ENCODE data around the gene C12orf76. TPM values are rescaled to one million over a fixed set of nuclear protein-coding genes. Genes with fewer than 3 reads are reported as not detected.

Gene C12orf76
- total and polyA plus RNA-seq, 2 of the 13 experiments (the other 11 are each of a cell fraction or from before 2014, with no cell fraction given) = 15.8 to 38.4 TPM

GRCh38 chr12:109995686-109996482 lies 52.4 kb downstream of the C12orf76 start, which contains the start of gene GIT2 (continued):
- no peak for TF ChIP-seq ELF4 (CRISPR knock-in tag; IDR thresholded peaks at IDR 0.05; ENCODE audit: borderline replicate concordance)
- peak; percentile 96 for TF ChIP-seq ZMYM4 (CRISPR knock-in tag; IDR thresholded peaks at IDR 0.05)
- no peak; the same call in 1 of the 2 replicates for TF ChIP-seq CCDC6 (CRISPR knock-in tag; IDR thresholded peaks at IDR 0.05)
- TF ChIP-seq SPEN (CRISPR knock-in tag; IDR thresholded peaks at IDR 0.05; ENCODE audit: low read depth) = peak; percentile 72
- no peak for TF ChIP-seq ZNF75D (CRISPR knock-in tag; IDR thresholded peaks at IDR 0.05; ENCODE audit: borderline replicate concordance)
- TF ChIP-seq ZNF564 (CRISPR knock-in tag; IDR thresholded peaks at IDR 0.05) = 0 out of 2 replicates have a peak, but pooled peaks have one; percentile 47
- 0 out of 2 replicates have a peak, but pooled peaks have one; percentile 29 for TF ChIP-seq SIN3B (IDR thresholded peaks at IDR 0.05; ENCODE audit: low read length)
- no peak for TF ChIP-seq ZSCAN30 (CRISPR knock-in tag; IDR thresholded peaks at IDR 0.05)
- no peak for TF ChIP-seq MEIS1 (CRISPR knock-in tag; IDR thresholded peaks at IDR 0.05; ENCODE audit: borderline replicate concordance)
- TF ChIP-seq, protein P1, sequence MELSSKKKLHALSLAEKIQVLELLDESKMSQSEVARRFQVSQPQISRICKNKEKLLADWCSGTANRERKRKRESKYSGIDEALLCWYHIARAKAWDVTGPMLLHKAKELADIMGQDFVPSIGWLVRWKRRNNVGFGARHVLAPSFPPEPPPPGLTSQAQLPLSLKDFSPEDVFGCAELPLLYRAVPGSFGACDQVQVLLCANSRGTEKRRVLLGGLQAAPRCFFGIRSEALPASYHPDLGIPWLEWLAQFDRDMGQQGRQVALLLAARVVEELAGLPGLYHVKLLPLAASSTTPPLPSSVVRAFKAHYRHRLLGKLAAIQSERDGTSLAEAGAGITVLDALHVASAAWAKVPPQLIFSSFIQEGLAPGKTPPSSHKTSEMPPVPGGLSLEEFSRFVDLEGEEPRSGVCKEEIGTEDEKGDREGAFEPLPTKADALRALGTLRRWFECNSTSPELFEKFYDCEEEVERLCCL (CRISPR knock-in tag; IDR thresholded peaks at IDR 0.05; ENCODE audit: borderline replicate concordance) = no peak
- TF ChIP-seq ZC3H13 (CRISPR knock-in tag; IDR thresholded peaks at IDR 0.05) = peak; percentile 76
- 0 out of 2 replicates have a peak, but pooled peaks have one; percentile 70 for TF ChIP-seq ZNF557 (CRISPR knock-in tag; IDR thresholded peaks at IDR 0.05)
- no peak for TF ChIP-seq ZKSCAN5 (CRISPR knock-in tag; IDR thresholded peaks at IDR 0.05)
- peak; percentile 59; the same call in 1 of the 2 replicates for TF ChIP-seq HCFC1 (IDR thresholded peaks at IDR 0.05; ENCODE audit: low read depth, low read length)
- no peak for TF ChIP-seq ZNF17 (CRISPR knock-in tag; IDR thresholded peaks at IDR 0.05)
- TF ChIP-seq ZNF121 (CRISPR knock-in tag; IDR thresholded peaks at IDR 0.05) = 0 out of 2 replicates have a peak, but pooled peaks have one; percentile 25
- TF ChIP-seq, protein P2, sequence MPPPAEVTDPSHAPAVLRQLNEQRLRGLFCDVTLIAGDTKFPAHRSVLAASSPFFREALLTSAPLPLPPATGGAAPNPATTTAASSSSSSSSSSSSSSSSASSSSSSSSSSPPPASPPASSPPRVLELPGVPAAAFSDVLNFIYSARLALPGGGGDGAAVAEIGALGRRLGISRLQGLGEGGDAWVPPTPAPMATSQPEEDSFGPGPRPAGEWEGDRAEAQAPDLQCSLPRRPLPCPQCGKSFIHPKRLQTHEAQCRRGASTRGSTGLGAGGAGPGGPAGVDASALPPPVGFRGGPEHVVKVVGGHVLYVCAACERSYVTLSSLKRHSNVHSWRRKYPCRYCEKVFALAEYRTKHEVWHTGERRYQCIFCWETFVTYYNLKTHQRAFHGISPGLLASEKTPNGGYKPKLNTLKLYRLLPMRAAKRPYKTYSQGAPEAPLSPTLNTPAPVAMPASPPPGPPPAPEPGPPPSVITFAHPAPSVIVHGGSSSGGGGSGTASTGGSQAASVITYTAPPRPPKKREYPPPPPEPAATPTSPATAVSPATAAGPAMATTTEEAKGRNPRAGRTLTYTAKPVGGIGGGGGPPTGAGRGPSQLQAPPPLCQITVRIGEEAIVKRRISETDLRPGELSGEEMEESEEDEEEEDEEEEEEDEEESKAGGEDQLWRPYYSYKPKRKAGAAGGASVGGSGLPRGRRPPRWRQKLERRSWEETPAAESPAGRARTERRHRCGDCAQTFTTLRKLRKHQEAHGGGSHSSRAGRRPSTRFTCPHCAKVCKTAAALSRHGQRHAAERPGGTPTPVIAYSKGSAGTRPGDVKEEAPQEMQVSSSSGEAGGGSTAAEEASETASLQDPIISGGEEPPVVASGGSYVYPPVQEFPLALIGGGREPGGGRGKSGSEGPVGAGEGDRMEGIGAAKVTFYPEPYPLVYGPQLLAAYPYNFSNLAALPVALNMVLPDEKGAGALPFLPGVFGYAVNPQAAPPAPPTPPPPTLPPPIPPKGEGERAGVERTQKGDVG (CRISPR knock-in tag; IDR thresholded peaks at IDR 0.05; ENCODE audit: borderline replicate concordance) = no peak
- TF ChIP-seq TRAFD1 (CRISPR knock-in tag; IDR thresholded peaks at IDR 0.05; ENCODE audit: borderline replicate concordance) = no peak; the same call in 1 of the 2 replicates
- no peak for TF ChIP-seq ZNF703 (CRISPR knock-in tag; IDR thresholded peaks at IDR 0.05; ENCODE audit: borderline replicate concordance)
- TF ChIP-seq, protein P3, sequence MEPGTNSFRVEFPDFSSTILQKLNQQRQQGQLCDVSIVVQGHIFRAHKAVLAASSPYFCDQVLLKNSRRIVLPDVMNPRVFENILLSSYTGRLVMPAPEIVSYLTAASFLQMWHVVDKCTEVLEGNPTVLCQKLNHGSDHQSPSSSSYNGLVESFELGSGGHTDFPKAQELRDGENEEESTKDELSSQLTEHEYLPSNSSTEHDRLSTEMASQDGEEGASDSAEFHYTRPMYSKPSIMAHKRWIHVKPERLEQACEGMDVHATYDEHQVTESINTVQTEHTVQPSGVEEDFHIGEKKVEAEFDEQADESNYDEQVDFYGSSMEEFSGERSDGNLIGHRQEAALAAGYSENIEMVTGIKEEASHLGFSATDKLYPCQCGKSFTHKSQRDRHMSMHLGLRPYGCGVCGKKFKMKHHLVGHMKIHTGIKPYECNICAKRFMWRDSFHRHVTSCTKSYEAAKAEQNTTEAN (CRISPR knock-in tag; conservative IDR thresholded peaks at IDR 0.05) = no peak; the same call in 1 of the 2 replicates

Measured in HepG2 (cell line).